K562 (cell line): ENCODE measurements around the gene NOS1. TPM values are rescaled to one million over a fixed set of nuclear protein-coding genes. Genes with fewer than 3 reads are reported as not detected.

ENCODE experiments used
- CTBP1 ChIP-seq: fragments of 450-650 bp; IDR thresholded peaks from 2 replicates; pipeline ENCODE4 v1.6.1; 2016; ENCODE audit warnings: borderline replicate concordance
- CTCFL ChIP-seq: IDR thresholded peaks from 2 replicates; pipeline ENCODE4 v1.6.1; 2011; ENCODE audit warnings: borderline replicate concordance, low read depth, mild to moderate bottlenecking, moderate library complexity, low read length; ENCODE audit not compliant: insufficient read depth, poor library complexity, severe bottlenecking
- FOXA3 ChIP-seq, 2 experiments: fragments of 450-650 bp in 1 of 2; sonication (generic) in 1 of 2; formaldehyde crosslinking; IDR thresholded peaks in 1 of 2; conservative IDR thresholded peaks in 1 of 2; 2 replicates each; pipeline versions ENCODE4 v1.4.0 to v1.8.0; 2020 to 2022; ENCODE audit warnings: mild to moderate bottlenecking in 2 of 2, missing genetic modification reagents in 1 of 2
- KDM1A ChIP-seq, 2 experiments: fragments of 450-650 bp; IDR thresholded peaks; 2 replicates each; pipeline ENCODE4 v1.6.1; 2016; ENCODE audit warnings: mild to moderate bottlenecking in 2 of 2
- PML ChIP-seq: IDR thresholded peaks from 2 replicates; pipeline ENCODE4 v1.6.1; 2012; ENCODE audit warnings: low read length, inconsistent platforms
- RBM25 ChIP-seq: fragments of 200-400 bp; formaldehyde crosslinking; IDR thresholded peaks from 2 replicates; pipeline ENCODE4 v1.6.1; 2018; ENCODE audit warnings: low read length, low read depth, moderate library complexity; ENCODE audit not compliant: severe bottlenecking
- SIN3B ChIP-seq: fragments of 450-650 bp; IDR thresholded peaks from 2 replicates; pipeline ENCODE4 v1.6.1; 2017; ENCODE audit warnings: low read depth, mild to moderate bottlenecking, moderate library complexity
- SRF ChIP-seq, 2 experiments: fragments of 250-450, 450-650 bp in 1 of 2; sonication (Bioruptor Pico) in 1 of 2; sonication (generic) in 1 of 2; formaldehyde crosslinking; IDR thresholded peaks; 2 replicates each; pipeline versions ENCODE4 v1.5.0 to v1.5.1; 2020 to 2022; ENCODE audit warnings: mild to moderate bottlenecking in 1 of 2, missing genetic modification reagents in 1 of 2
- TBP ChIP-seq: optimal IDR thresholded peaks from 2 replicates; pipeline ENCODE3; 2011; ENCODE audit warnings: low read depth, low read length, improper control_type of control experiment
- TEAD4 ChIP-seq, 2 experiments: sonication (generic) in 1 of 2; formaldehyde crosslinking in 1 of 2; IDR thresholded peaks; 2 replicates each; pipeline versions ENCODE4 v1.6.1 to v1.8.0; 2012 to 2022; ENCODE audit warnings: borderline replicate concordance in 1 of 2, inconsistent platforms in 1 of 2, low read length in 1 of 2, mild to moderate bottlenecking in 1 of 2, missing genetic modification reagents in 1 of 2
- WHSC1 ChIP-seq: IDR thresholded peaks from one replicate; pipeline ENCODE4 v1.6.1; 2012; ENCODE audit warnings: low read length, control low read depth, inconsistent platforms
- ZBTB40 ChIP-seq, 2 experiments: fragments of 450-650 bp in 1 of 2; sonication (generic) in 1 of 2; formaldehyde crosslinking in 1 of 2; IDR thresholded peaks; 2 replicates each; pipeline versions ENCODE4 v1.7.1 to v1.9.0; 2016 to 2022; ENCODE audit warnings: inconsistent platforms in 1 of 2, mild to moderate bottlenecking in 1 of 2, missing genetic modification reagents in 1 of 2
- ZNF512 ChIP-seq: IDR thresholded peaks from 2 replicates; pipeline ENCODE4 v1.6.1; 2016; ENCODE audit warnings: missing genetic modification characterization, missing compliant biosample characterization
- polyA plus RNA-seq, 8 experiments: library from polyadenylated mRNA; depleted of rRNA in 4 of 8; stranded (reverse) in 5 of 8; unstranded in 3 of 8; fragments of >200 nt; fragmentation: Nextera tagmentation in 2 of 8; fragmentation: Illumina TruSeq in 1 of 8; extraction: Ambion mirVana in 2 of 8; extraction: Trizol in 1 of 8; gene quantifications; 2 replicates each; pipeline versions ENCODE4 v1.2.1 to v1.2.3, GENCODE V29; 2011 to 2014; ENCODE audit warnings: inconsistent platforms in 1 of 8, missing spikeins in 1 of 8
- total RNA-seq, 7 experiments: library from RNA; depleted of rRNA in 6 of 7; stranded (reverse); fragments of >200 nt in 6 of 7; fragmentation: Illumina TruSeq in 2 of 7; extraction: Trizol in 2 of 7; gene quantifications; 2 replicates each; pipeline versions ENCODE4 v1.2.1 to v1.2.3, GENCODE V29; 2011 to 2021; ENCODE audit warnings: low replicate concordance in 1 of 7

Gene NOS1
- total and polyA plus RNA-seq, 9 of the 15 experiments (the other 6 are each of a cell fraction or from before 2014, with no cell fraction given) = not detected

GRCh38 chr12:117190210-117190781 is 171.1 kb downstream of the NOS1 start, which contains the start of gene FBXO21 (continued):
- TF ChIP-seq CTCFL (peak; percentile 1), SRF (CRISPR knock-in tag; IDR thresholded peaks at IDR 0.05) (peak in 1 of 2 experiments; percentile 42; a peak in 1 of 4 replicates), ZNF512 (tag) (no peak), TBP (peak; percentile 94), WHSC1 (no peak), KDM1A (IDR thresholded peaks at IDR 0.05) (no peak), FOXA3 (CRISPR knock-in tag; conservative IDR thresholded peaks at IDR 0.05 in 1 of 2, IDR thresholded peaks at IDR 0.05 in 1 of 2) (no peak), RBM25 (no peak), PML (peak; percentile 28; the same call in 1 of the 2 replicates), ZBTB40 (IDR thresholded peaks at IDR 0.05) (no peak), ZBTB40 (CRISPR knock-in tag; IDR thresholded peaks at IDR 0.05) (no peak), CTBP1 (peak; percentile 85), SIN3B (peak; percentile 74; the same call in 1 of the 2 replicates), TEAD4 (IDR thresholded peaks at IDR 0.05; ENCODE audit: low read length) (no peak), TEAD4 (CRISPR knock-in tag; IDR thresholded peaks at IDR 0.05; ENCODE audit: borderline replicate concordance) (no peak)
